HG02763 (cell line): ENCODE data around the gene INTU.
"Not testable (repeated sequence)": the region's sequence is repeated elsewhere in the genome, so short reads cannot be mapped to it uniquely, and the experiment has no call there.

Experiments used
- ATAC-seq: cut with Tn5 transposase; IDR thresholded peaks from one replicate; pipeline ENCODE4 v1.9.1; 2021; ENCODE audit warnings: mild to moderate bottlenecking, moderate library complexity; ENCODE audit not compliant: unreplicated experiment

Gene INTU

GRCh38 chr4:127632420-127633403 is at the start of gene INTU:
TSS of gene INTU (plus strand) at chr4:127632957. CDS start at chr4:127633035, 78 bp downstream.
- peak; percentile 95 for ATAC-seq

GRCh38 chr4:127586496-127586895 is 46.3 kb upstream of the INTU start:
- ATAC-seq: not testable (repeated sequence)

GRCh38 chr4:127586922-127587571 is 45.7 kb upstream of the INTU start:
- ATAC-seq: peak; percentile 94

- ATAC-seq: not testable (repeated sequence)
Observed at GRCh38 chr4:127589153-127589552, 43.6 kb upstream of the INTU start.

- ATAC-seq: no peak
Observed at GRCh38 chr4:127598656-127599055, 34.1 kb upstream of the INTU start.

- no peak for ATAC-seq
Observed at GRCh38 chr4:127601029-127601428, 31.7 kb upstream of the INTU start.

GRCh38 chr4:127604949-127605709 is 27.6 kb upstream of the INTU start:
- no peak for ATAC-seq

- ATAC-seq: no peak
Observed at GRCh38 chr4:127606823-127607222, 25.9 kb upstream of the INTU start.

- ATAC-seq: no peak
Observed at GRCh38 chr4:127609484-127609883, 23.3 kb upstream of the INTU start.

GRCh38 chr4:127610488-127610887 is 22.3 kb upstream of the INTU start:
- ATAC-seq: no peak

- ATAC-seq: no peak
Observed at GRCh38 chr4:127616898-127617297, 15.9 kb upstream of the INTU start.

- no peak for ATAC-seq
Observed at GRCh38 chr4:127618427-127618826, 14.3 kb upstream of the INTU start.

GRCh38 chr4:127622621-127622920 is 10.2 kb upstream of the INTU start:
- ATAC-seq: no peak

GRCh38 chr4:127622921-127623796 is 9.6 kb upstream of the INTU start:
- ATAC-seq: no peak

GRCh38 chr4:127623797-127624083 is 9.0 kb upstream of the INTU start:
- no peak for ATAC-seq

GRCh38 chr4:127624173-127624572 is 8.6 kb upstream of the INTU start:
- ATAC-seq: no peak

- ATAC-seq: no peak
Observed at GRCh38 chr4:127629371-127629770, 3.4 kb upstream of the INTU start.

GRCh38 chr4:127630152-127630551 is 2.6 kb upstream of the INTU start:
- ATAC-seq: no peak

- ATAC-seq: no peak
Observed at GRCh38 chr4:127631420-127631819, 1.3 kb upstream of the INTU start.

GRCh38 chr4:127634181-127634580 is 1.4 kb downstream of the INTU start:
- no peak for ATAC-seq

- no peak for ATAC-seq
Observed at GRCh38 chr4:127641524-127641923, 8.8 kb downstream of the INTU start.
